ENCODE data around the gene FAM3A. TPM values are rescaled to one million over a fixed set of nuclear protein-coding genes. Genes with fewer than 3 reads are reported as not detected.

FAM3A gene
- total and polyA plus RNA-seq, 2 experiments from 2014 or later, result 35.7 to 43.6 TPM

- no peaks in the 10 kb centered on the region for H3K4me1 ChIP-seq (ENCODE audit: insufficient read depth)
- peaks cover 18% of the 10 kb centered on the region for H3K79me2 ChIP-seq (ENCODE audit: insufficient read depth)
- no peak overlapping the region for H2AFZ ChIP-seq
- H4K20me1 ChIP-seq (ENCODE audit: insufficient read depth), result no peaks in the 10 kb centered on the region
- H3K27ac ChIP-seq, result no peak overlapping the region
- no peak overlapping the region for H3K4me3 ChIP-seq
- H3K9me3 ChIP-seq (ENCODE audit: low read depth), result no peaks in the 10 kb centered on the region
- in situ Hi-C loops (cut with MboI), result no loop called here
- TF ChIP-seq EZH2 (IDR thresholded peaks at IDR 0.05; ENCODE audit: insufficient read depth, poor library complexity, severe bottlenecking) (no peak), EZH2phosphoT487 (IDR thresholded peaks at IDR 0.05; ENCODE audit: insufficient read depth, low read depth) (no peak)
- no peaks in the 10 kb centered on the region for H3K36me3 ChIP-seq (ENCODE audit: low read depth)
- no peak for DNase-seq
- H3K9ac ChIP-seq, result no peak overlapping the region
- no peaks in the 10 kb centered on the region for H3K9me2 ChIP-seq (ENCODE audit: insufficient read depth)
- no peak overlapping the region for H3K4me2 ChIP-seq (ENCODE audit: unreplicated experiment)
- no peaks in the 10 kb centered on the region for H3K27me3 ChIP-seq (replicated peaks; ENCODE audit: insufficient read depth)
- peaks cover 8% of the 10 kb centered on the region; the same call in 1 of the 2 replicates for H3F3A ChIP-seq (ENCODE audit: insufficient read depth)
- WGBS, 2 experiments (ENCODE audit: low coverage in 1 of 2, low lambda C conversion rate in 2 of 2, missing lambda C conversion rate in 2 of 2), result 73 to 82% methylated on average over 3 to 5 of the region's 5 CpGs
Observed at GRCh38 chrX:154481195-154481594, 34.8 kb downstream of the FAM3A start.

- Histone ChIP-seq H4K20me1 (ENCODE audit: insufficient read depth) (no peaks in the 10 kb centered on the region), H3K4me2 (ENCODE audit: unreplicated experiment) (peak within 1 kb of the TSS; percentile 58)
- in situ Hi-C loops (cut with MboI), result no loop called here
Observed at GRCh38 chrX:154478728-154479622, 37.1 kb downstream of the FAM3A start, which contains the start of gene LAGE3. TSS of gene LAGE3 (minus strand) at chrX:154479281. CDS start at chrX:154478915, 366 bp downstream.

GRCh38 chrX:154477891-154478477 lies 38.0 kb downstream of the FAM3A start:
- H3K36me3 ChIP-seq (ENCODE audit: low read depth), result no peaks in the 10 kb centered on the region
- peak; percentile 21 for DNase-seq
- no peaks in the 10 kb centered on the region for H3K4me1 ChIP-seq (ENCODE audit: insufficient read depth)
- no peak overlapping the region for H2AFZ ChIP-seq
- no peaks in the 10 kb centered on the region for H3K27me3 ChIP-seq (replicated peaks; ENCODE audit: insufficient read depth)
- H3F3A ChIP-seq (ENCODE audit: insufficient read depth), result peaks cover 13% of the 10 kb centered on the region; the same call in 1 of the 2 replicates
- 58 to 68% methylated on average over 15 to 17 of the region's 24 CpGs for WGBS, 2 experiments (ENCODE audit: low coverage in 1 of 2, low lambda C conversion rate in 2 of 2, missing lambda C conversion rate in 2 of 2)
- TF ChIP-seq EZH2phosphoT487 (IDR thresholded peaks at IDR 0.05; ENCODE audit: insufficient read depth, low read depth) (no peak), EZH2 (IDR thresholded peaks at IDR 0.05; ENCODE audit: insufficient read depth, poor library complexity, severe bottlenecking) (no peak)
- no peaks in the 10 kb centered on the region for H3K9me2 ChIP-seq (ENCODE audit: insufficient read depth)
- H3K4me2 ChIP-seq (ENCODE audit: unreplicated experiment), result peak overlapping the region; percentile 53
- peak overlapping the region; percentile 68 for H3K4me3 ChIP-seq
- no peaks in the 10 kb centered on the region for H3K79me2 ChIP-seq (ENCODE audit: insufficient read depth)
- in situ Hi-C loops (cut with MboI), result no loop called here
- H3K27ac ChIP-seq, result peak overlapping the region; percentile 70
- H4K20me1 ChIP-seq (ENCODE audit: insufficient read depth), result no peaks in the 10 kb centered on the region
- peak overlapping the region; percentile 78 for H3K9ac ChIP-seq
- H3K9me3 ChIP-seq (ENCODE audit: low read depth), result no peaks in the 10 kb centered on the region

More at GRCh38 chrX:154478728-154479622, 37.1 kb downstream of the FAM3A start, which contains the start of gene LAGE3:
- Histone ChIP-seq H3K79me2 (ENCODE audit: insufficient read depth) (no peaks in the 10 kb centered on the region), H3K27ac (peak within 1 kb of the TSS; percentile 70), H3K36me3 (ENCODE audit: low read depth) (no peaks in the 10 kb centered on the region), H3K27me3 (replicated peaks; ENCODE audit: insufficient read depth) (no peaks in the 10 kb centered on the region), H3K4me3 (peak within 1 kb of the TSS; percentile 68), H3F3A (ENCODE audit: insufficient read depth) (peaks cover 13% of the 10 kb centered on the region; the same call in 1 of the 2 replicates), H3K9me3 (ENCODE audit: low read depth) (no peaks in the 10 kb centered on the region), H3K9me2 (ENCODE audit: insufficient read depth) (no peaks in the 10 kb centered on the region), H3K4me1 (ENCODE audit: insufficient read depth) (no peaks in the 10 kb centered on the region), H2AFZ (peak within 1 kb of the TSS; percentile 79), H3K9ac (peak within 1 kb of the TSS; percentile 78)
- TF ChIP-seq EZH2phosphoT487 (IDR thresholded peaks at IDR 0.05; ENCODE audit: insufficient read depth, low read depth) (no peak), EZH2 (IDR thresholded peaks at IDR 0.05; ENCODE audit: insufficient read depth, poor library complexity, severe bottlenecking) (no peak)
- DNase-seq, result peak; percentile 94
- 3 to 4% methylated on average over 40 to 51 of the region's 85 CpGs for WGBS, 2 experiments (ENCODE audit: low coverage in 1 of 2, low lambda C conversion rate in 2 of 2, missing lambda C conversion rate in 2 of 2)

GRCh38 chrX:154476821-154477220 lies 39.2 kb downstream of the FAM3A start:
- in situ Hi-C loops (cut with MboI), result no loop called here
- no peaks in the 10 kb centered on the region for H3K27me3 ChIP-seq (replicated peaks; ENCODE audit: insufficient read depth)
- no peaks in the 10 kb centered on the region for H3K4me1 ChIP-seq (ENCODE audit: insufficient read depth)
- peaks cover 13% of the 10 kb centered on the region; the same call in 1 of the 2 replicates for H3F3A ChIP-seq (ENCODE audit: insufficient read depth)
- H3K9me3 ChIP-seq (ENCODE audit: low read depth), result no peaks in the 10 kb centered on the region
- H3K27ac ChIP-seq, result 0 out of 2 replicates have a peak overlapping the region, but pooled peaks have one; percentile 70
- H3K4me2 ChIP-seq (ENCODE audit: unreplicated experiment), result no peak overlapping the region
- TF ChIP-seq EZH2phosphoT487 (IDR thresholded peaks at IDR 0.05; ENCODE audit: insufficient read depth, low read depth) (no peak), EZH2 (IDR thresholded peaks at IDR 0.05; ENCODE audit: insufficient read depth, poor library complexity, severe bottlenecking) (no peak)
- no peak overlapping the region for H3K4me3 ChIP-seq
- H4K20me1 ChIP-seq (ENCODE audit: insufficient read depth), result no peaks in the 10 kb centered on the region
- WGBS, 2 experiments (ENCODE audit: low coverage in 1 of 2, low lambda C conversion rate in 2 of 2, missing lambda C conversion rate in 2 of 2), result 64 to 76% methylated on average over 8 of the region's 8 CpGs
- H2AFZ ChIP-seq, result no peak overlapping the region
- no peaks in the 10 kb centered on the region for H3K36me3 ChIP-seq (ENCODE audit: low read depth)
- no peaks in the 10 kb centered on the region for H3K79me2 ChIP-seq (ENCODE audit: insufficient read depth)
- peak; percentile 13 for DNase-seq
- no peaks in the 10 kb centered on the region for H3K9me2 ChIP-seq (ENCODE audit: insufficient read depth)
- no peak overlapping the region; the same call in 1 of the 2 replicates for H3K9ac ChIP-seq
